Fibroblast of skin of left biceps (primary cell): ENCODE results near the gene MS4A10.

Source experiments
- DNase-seq, 2 experiments: peaks; one replicate each; pipeline ENCODE4 v3.0.0-alpha.2; 2013; ENCODE audit warnings: low read depth in 2 of 2

MS4A10 gene

DNA sequence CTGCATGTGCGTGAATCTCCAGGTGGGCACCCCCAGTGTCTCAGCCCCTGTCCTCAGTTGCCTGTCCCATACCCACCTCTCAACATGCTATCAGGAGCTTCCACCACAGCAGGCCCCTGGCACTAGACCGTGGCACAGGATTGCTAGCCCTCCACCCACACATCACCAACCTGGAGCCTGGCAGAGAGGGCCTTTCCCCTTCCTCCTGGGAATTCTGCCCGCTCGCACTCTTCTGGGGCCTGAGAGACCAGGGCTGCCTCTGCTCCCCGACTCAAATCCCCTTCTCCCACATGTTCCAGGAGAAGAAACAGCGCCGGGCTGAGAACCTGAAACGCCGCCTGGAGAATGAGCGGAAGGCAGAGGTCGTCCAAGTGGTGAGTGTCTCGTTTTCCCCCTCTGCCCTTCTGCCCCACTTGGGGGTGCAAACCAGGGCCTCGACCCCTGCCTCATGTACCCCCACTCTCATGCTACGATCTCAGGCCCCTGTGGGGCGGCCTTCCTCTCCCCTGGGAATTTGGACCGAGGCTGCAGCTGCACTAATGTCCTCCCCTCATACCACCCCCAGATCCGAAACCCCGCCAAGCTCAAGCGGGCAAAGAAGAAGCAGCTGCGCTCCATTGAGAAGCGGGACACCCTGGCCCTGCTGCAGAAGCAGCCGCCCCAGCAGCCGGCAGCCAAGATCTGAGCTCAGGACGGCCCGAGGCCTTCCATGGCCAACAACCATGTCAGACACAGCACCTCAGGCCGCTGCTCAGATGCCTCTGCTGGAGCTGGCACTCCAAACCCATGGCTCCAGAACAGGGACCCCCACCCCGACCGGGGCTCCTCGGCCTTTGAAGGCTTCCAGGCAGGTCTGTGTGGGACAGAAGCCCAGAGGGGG lies 64.7 kb downstream of the MS4A10 start:
- DNase-seq = no peak
